PC-9 (cell line): ENCODE data around the gene NEU1. TPM values are rescaled to one million over a fixed set of nuclear protein-coding genes. Genes with fewer than 3 reads are reported as not detected.

Source experiments
- BruUV-seq: library from RNA; stranded (reverse); fragments of 400-500 nt; replicated peaks from 2 replicates; lab custom pipeline; 2021; lab: Mats Ljungman, UMichigan
- CTCF ChIA-PET: fragments of 300-600 bp; sonication (Branson Sonifier 250); formaldehyde crosslinking; loops from one replicate; lab custom pipeline; 2022; ENCODE audit warnings: antibody characterized with exemption; lab: Charles Lee
- POLR2A ChIA-PET: fragments of 300-600 bp; sonication (Branson Sonifier 250); formaldehyde crosslinking; loops from one replicate; lab custom pipeline; 2022; ENCODE audit warnings: antibody characterized with exemption; ENCODE audit not compliant: unreplicated experiment; lab: Charles Lee
- DNase-seq, 2 experiments: peaks; one replicate each; pipeline versions ENCODE4 v3.0.0 to v3.0.0-alpha.2; 2015 to 2022; ENCODE audit warnings: mixed read lengths in 1 of 2
- H2AFZ ChIP-seq: fragments of 200-600 bp; sonication (generic); 2 replicates; pipeline ENCODE4 v1.8.1; 2017; ENCODE audit warnings: antibody characterized with exemption
- H3F3A ChIP-seq: fragments of 200-600 bp; sonication (generic); 2 replicates; pipeline ENCODE4 v1.8.1; 2017; ENCODE audit warnings: antibody characterized with exemption, mild to moderate bottlenecking, low read depth; ENCODE audit not compliant: insufficient read depth
- H3K27ac ChIP-seq: fragments of 200-600 bp; sonication (generic); 2 replicates; pipeline ENCODE4 v1.6.1; 2016; ENCODE audit warnings: mixed run types
- H3K27me3 ChIP-seq: fragments of 200-600 bp; sonication (generic); 2 replicates; pipeline ENCODE4 v1.6.1; 2016; ENCODE audit warnings: low read depth, mixed run types; ENCODE audit not compliant: insufficient read depth
- H3K36me3 ChIP-seq: fragments of 200-600 bp; sonication (generic); 2 replicates; pipeline ENCODE4 v1.6.1; 2016; ENCODE audit warnings: low read depth, mixed run types
- H3K4me1 ChIP-seq: fragments of 200-600 bp; sonication (generic); replicated peaks from 2 replicates; pipeline ENCODE4 v1.6.1; 2016; ENCODE audit warnings: mixed run types; ENCODE audit not compliant: insufficient read depth
- H3K4me2 ChIP-seq: fragments of 200-600 bp; sonication (generic); 2 replicates; pipeline ENCODE4 v1.6.1; 2017; ENCODE audit warnings: mixed run types
- H3K4me3 ChIP-seq: fragments of 200-600 bp; sonication (generic); 2 replicates; pipeline ENCODE4 v1.6.1; 2016; ENCODE audit warnings: mixed run types
- H3K79me2 ChIP-seq: fragments of 200-600 bp; sonication (generic); 2 replicates; pipeline ENCODE4 v1.6.1; 2017; ENCODE audit warnings: low read depth, mixed run types
- H3K9me2 ChIP-seq: fragments of 200-600 bp; sonication (generic); 2 replicates; pipeline ENCODE4 v1.8.1; 2017; ENCODE audit warnings: mild to moderate bottlenecking; ENCODE audit not compliant: insufficient read depth
- H3K9me3 ChIP-seq: fragments of 200-600 bp; sonication (generic); 2 replicates; pipeline ENCODE4 v1.8.1; 2016; ENCODE audit warnings: low read depth; ENCODE audit not compliant: insufficient read depth
- H4K20me1 ChIP-seq: fragments of 200-600 bp; sonication (generic); 2 replicates; pipeline ENCODE4 v1.8.1; 2017; ENCODE audit not compliant: insufficient read depth
- CTCF ChIP-seq: fragments of 200-600 bp; sonication (generic); conservative IDR thresholded peaks from 2 replicates; pipeline ENCODE4 v1.6.1; 2017; ENCODE audit warnings: mixed run types, antibody characterized with exemption, mild to moderate bottlenecking, moderate library complexity
- EZH2 ChIP-seq: fragments of 200-600 bp; sonication (generic); IDR thresholded peaks from 2 replicates; pipeline ENCODE4 v1.8.0; 2017; ENCODE audit warnings: antibody characterized with exemption, low read depth
- intact Hi-C: fragments of 100-400 bp; cut with micrococcal nuclease; formaldehyde crosslinking; loops from one replicate; pipeline ENCODE4 v1.10.0; 2022; ENCODE audit not compliant: unreplicated experiment
- total RNA-seq: library from RNA; stranded (reverse); gene quantifications from 2 replicates; pipeline ENCODE4 v1.2.3, GENCODE V29; 2021

Gene NEU1
- total RNA-seq, 1 experiment from 2014 or later = 23.4 TPM

- Histone ChIP-seq H2AFZ (no peak overlapping the region), H3F3A (no peaks in the 10 kb centered on the region), H3K27me3 (no peaks in the 10 kb centered on the region), H3K9me3 (no peaks in the 10 kb centered on the region), H3K36me3 (peaks cover 5% of the 10 kb centered on the region; the same call in 1 of the 2 replicates), H4K20me1 (no peaks in the 10 kb centered on the region), H3K27ac (no peak overlapping the region), H3K4me3 (no peak overlapping the region), H3K79me2 (no peaks in the 10 kb centered on the region), H3K9me2 (no peaks in the 10 kb centered on the region), H3K4me1 (no peaks in the 10 kb centered on the region), H3K4me2 (no peak overlapping the region)
- no peak for DNase-seq
- TF ChIP-seq EZH2 (no peak), CTCF (no peak)
- BruUV-seq = no TSS peak
- POLR2A ChIA-PET = interaction anchor here (0.7 kb wide), 1 partner anchor 152 kb away, joined by 4 read pairs; no protein-coding TSS in a partner anchor
- CTCF ChIA-PET = no interaction called here
- intact Hi-C loops = no loop called here
Measured at GRCh38 chr6:31886541-31886991, 23.9 kb upstream of the NEU1 start.

GRCh38 chr6:31884528-31885035 lies 22.0 kb upstream of the NEU1 start:
- H3K9me3 ChIP-seq = no peaks in the 10 kb centered on the region
- H3K4me2 ChIP-seq = no peak overlapping the region
- no peaks in the 10 kb centered on the region for H3K79me2 ChIP-seq
- peaks cover 8% of the 10 kb centered on the region for H3F3A ChIP-seq
- ChIA-PET POLR2A (interaction anchor here (0.7 kb wide), 1 partner anchor 16 kb away, joined by 4 read pairs; no protein-coding TSS in a partner anchor), CTCF (no interaction called here)
- H3K4me3 ChIP-seq = no peak overlapping the region
- intact Hi-C loops = no loop called here
- no peaks in the 10 kb centered on the region for H3K9me2 ChIP-seq
- no peak for TF ChIP-seq EZH2
- no peak for TF ChIP-seq CTCF
- H3K27me3 ChIP-seq = no peaks in the 10 kb centered on the region
- BruUV-seq = no TSS peak
- no peak overlapping the region for H2AFZ ChIP-seq
- H4K20me1 ChIP-seq = no peaks in the 10 kb centered on the region
- H3K4me1 ChIP-seq = no peaks in the 10 kb centered on the region
- H3K36me3 ChIP-seq = peaks cover 5% of the 10 kb centered on the region; the same call in 1 of the 2 replicates
- no peak for DNase-seq
- H3K27ac ChIP-seq = no peak overlapping the region

- no TSS peak for BruUV-seq
- no peak for DNase-seq
- Histone ChIP-seq H3F3A (peaks cover 14% of the 10 kb centered on the region), H4K20me1 (no peaks in the 10 kb centered on the region), H3K4me2 (no peak overlapping the region), H3K36me3 (peaks cover 5% of the 10 kb centered on the region; the same call in 1 of the 2 replicates), H3K79me2 (no peaks in the 10 kb centered on the region), H3K4me3 (no peak overlapping the region), H3K9me3 (no peaks in the 10 kb centered on the region), H3K27ac (no peak overlapping the region), H3K27me3 (no peaks in the 10 kb centered on the region), H3K9me2 (no peaks in the 10 kb centered on the region), H2AFZ (no peak overlapping the region), H3K4me1 (no peaks in the 10 kb centered on the region)
- TF ChIP-seq CTCF (no peak), EZH2 (no peak)
- ChIA-PET CTCF (interaction anchor here (0.6 kb wide), 1 partner anchor 389 kb away, joined by 7 read pairs; no protein-coding TSS in a partner anchor), POLR2A (no interaction called here)
- intact Hi-C loops = no loop called here
Measured at GRCh38 chr6:31883676-31884075, 21.1 kb upstream of the NEU1 start.
